SK-N-MC (cell line): ENCODE results near the gene NPTXR.

Experiments
- EZH2 ChIP-seq: fragments of 200-600 bp; sonication (generic); IDR thresholded peaks from one replicate; pipeline ENCODE4 v1.6.1; 2017; ENCODE audit warnings: antibody characterized with exemption
- POLR2AphosphoS5 ChIP-seq: IDR thresholded peaks from 2 replicates; pipeline ENCODE4 v1.6.1; 2012; ENCODE audit warnings: mild to moderate bottlenecking, low read depth, low read length, borderline replicate concordance

DNA sequence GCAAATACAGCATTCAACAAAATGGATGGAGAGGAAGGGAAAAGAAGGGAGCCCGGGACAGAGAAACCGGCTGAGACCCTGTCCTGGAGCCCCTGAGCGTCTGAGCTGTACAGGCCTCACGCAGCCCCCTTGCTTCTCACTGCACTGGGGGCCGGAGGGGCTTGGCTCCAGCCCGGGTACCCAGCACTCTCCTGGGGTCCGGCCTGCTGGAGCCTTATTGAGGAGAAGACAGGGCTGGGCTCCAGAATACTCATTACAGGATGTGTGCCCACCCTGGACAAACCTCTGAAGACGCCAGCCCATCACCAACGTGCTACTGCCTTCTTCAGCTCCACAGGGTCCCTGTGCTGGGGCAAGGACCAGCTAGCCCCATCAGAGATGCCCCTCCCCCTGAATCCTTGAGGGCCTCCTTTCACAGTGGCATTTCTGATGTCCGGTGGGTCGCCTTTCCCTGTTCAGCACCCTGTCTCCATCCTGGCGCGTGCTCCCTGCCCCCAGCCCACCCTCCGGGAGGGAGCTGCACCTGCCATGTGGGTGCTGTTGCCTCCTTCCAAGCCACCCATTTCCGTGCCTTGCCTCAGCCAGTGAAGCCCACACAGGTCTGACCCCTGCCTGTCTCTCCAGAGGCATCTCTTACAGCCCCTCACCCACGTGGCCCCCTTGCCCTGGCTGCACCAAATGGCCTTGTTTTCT lies 73.4 kb downstream of the NPTXR start:
- TF ChIP-seq POLR2AphosphoS5 (no peak), EZH2 (no peak)
